Activated naive CD4-positive, alpha-beta T cell treated with Interleukin-2 at 50 U/mL for 16 hours (primary cell): ENCODE results near the gene LRIG1.
"Not testable (repeated sequence)": the region's sequence is repeated elsewhere in the genome, so short reads cannot be mapped to it uniquely, and the experiment has no call there.

ENCODE experiments used
- DNase-seq: peaks from one replicate; pipeline ENCODE4 v3.0.0-alpha.2; 2020

LRIG1 gene

GRCh38 chr3:66437341-66437929 lies 63.4 kb downstream of the LRIG1 start:
- DNase-seq, result no peak

- no peak for DNase-seq
Measured at GRCh38 chr3:66435989-66436388, 64.8 kb downstream of the LRIG1 start.

- DNase-seq, result no peak
Measured at GRCh38 chr3:66434726-66435125, 66.1 kb downstream of the LRIG1 start.

GRCh38 chr3:66433522-66433782 lies 67.4 kb downstream of the LRIG1 start:
- no peak for DNase-seq

GRCh38 chr3:66432767-66433521 lies 67.9 kb downstream of the LRIG1 start:
- DNase-seq, result no peak

GRCh38 chr3:66432041-66432766 lies 68.6 kb downstream of the LRIG1 start:
- no peak for DNase-seq

- no peak for DNase-seq
Measured at GRCh38 chr3:66431494-66431893, 69.3 kb downstream of the LRIG1 start.

GRCh38 chr3:66430876-66431275 lies 69.9 kb downstream of the LRIG1 start:
- no peak for DNase-seq

GRCh38 chr3:66428733-66429132 lies 72.1 kb downstream of the LRIG1 start:
- no peak for DNase-seq

- DNase-seq, result no peak
Measured at GRCh38 chr3:66427951-66428474, 72.8 kb downstream of the LRIG1 start.

GRCh38 chr3:66427352-66427751 lies 73.5 kb downstream of the LRIG1 start:
- DNase-seq, result no peak

GRCh38 chr3:66426135-66426534 lies 74.7 kb downstream of the LRIG1 start:
- no peak for DNase-seq

GRCh38 chr3:66425576-66426114 lies 75.2 kb downstream of the LRIG1 start:
- DNase-seq, result no peak

- DNase-seq, result no peak
Measured at GRCh38 chr3:66425032-66425431, 75.8 kb downstream of the LRIG1 start.

GRCh38 chr3:66423791-66424190 lies 77.0 kb downstream of the LRIG1 start:
- DNase-seq, result no peak

GRCh38 chr3:66421893-66422292 lies 78.9 kb downstream of the LRIG1 start:
- not testable (repeated sequence) for DNase-seq

- not testable (repeated sequence) for DNase-seq
Measured at GRCh38 chr3:66421144-66421543, 79.7 kb downstream of the LRIG1 start.

GRCh38 chr3:66419036-66419435 lies 81.8 kb downstream of the LRIG1 start:
- DNase-seq, result no peak

- no peak for DNase-seq
Measured at GRCh38 chr3:66418475-66418931, 82.3 kb downstream of the LRIG1 start.

GRCh38 chr3:66416556-66417304 lies 84.1 kb downstream of the LRIG1 start:
- DNase-seq, result no peak

- DNase-seq, result no peak
Measured at GRCh38 chr3:66415867-66416428, 84.9 kb downstream of the LRIG1 start.

GRCh38 chr3:66414846-66415245 lies 86.0 kb downstream of the LRIG1 start:
- DNase-seq, result no peak
